M059J (cell line): ENCODE measurements around the gene ADAM8. TPM values are rescaled to one million over a fixed set of nuclear protein-coding genes. Genes with fewer than 3 reads are reported as not detected.
"Not testable (repeated sequence)": the region's sequence is repeated elsewhere in the genome, so short reads cannot be mapped to it uniquely, and the experiment has no call there.

Experiments
- DNase-seq: peaks from one replicate; pipeline ENCODE4 v3.0.0-alpha.2; 2012; ENCODE audit warnings: low read depth
- total RNA-seq: library from RNA; depleted of rRNA; stranded (reverse); fragments of >200 nt; shearing (Covaris generic); gene quantifications from 2 replicates; pipeline ENCODE4 v1.2.3, GENCODE V29; 2014

The ADAM8 gene
- total RNA-seq, 1 experiment from 2014 or later = 1.3 TPM

- DNase-seq = no peak
Measured at GRCh38 chr10:133231244-133231945, 45.3 kb downstream of the ADAM8 start.

DNA sequence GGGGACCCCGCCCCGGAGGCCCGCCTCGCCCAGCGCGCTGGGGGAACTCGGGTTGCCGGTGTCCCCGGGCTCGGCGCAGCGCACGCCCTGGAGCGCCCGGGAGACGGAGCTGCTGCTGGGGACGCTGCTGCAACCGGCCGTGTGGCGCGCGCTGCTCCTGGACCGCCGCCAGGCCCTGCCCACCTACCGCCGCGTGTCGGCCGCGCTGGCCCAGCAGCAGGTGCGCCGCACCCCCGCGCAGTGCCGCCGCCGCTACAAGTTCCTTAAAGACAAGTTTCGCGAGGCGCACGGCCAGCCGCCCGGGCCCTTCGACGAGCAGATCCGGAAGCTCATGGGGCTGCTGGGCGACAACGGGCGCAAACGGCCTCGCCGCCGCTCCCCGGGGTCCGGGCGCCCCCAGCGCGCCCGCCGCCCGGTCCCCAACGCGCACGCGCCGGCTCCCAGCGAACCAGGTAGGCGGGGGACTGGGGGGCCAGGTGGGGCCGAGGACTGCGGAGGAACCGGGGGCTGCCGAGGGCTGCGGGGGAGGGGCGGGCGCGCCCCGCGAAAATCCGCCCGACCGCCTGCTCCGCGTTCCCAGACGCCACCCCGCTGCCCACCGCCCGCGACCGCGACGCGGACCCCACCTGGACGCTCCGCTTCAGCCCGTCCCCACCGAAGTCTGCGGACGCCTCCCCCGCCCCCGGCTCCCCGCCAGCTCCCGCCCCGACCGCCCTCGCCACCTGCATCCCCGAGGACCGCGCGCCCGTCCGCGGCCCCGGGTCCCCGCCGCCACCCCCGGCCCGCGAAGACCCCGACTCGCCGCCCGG lies 46.1 kb downstream of the ADAM8 start:
- no peak for DNase-seq

DNA sequence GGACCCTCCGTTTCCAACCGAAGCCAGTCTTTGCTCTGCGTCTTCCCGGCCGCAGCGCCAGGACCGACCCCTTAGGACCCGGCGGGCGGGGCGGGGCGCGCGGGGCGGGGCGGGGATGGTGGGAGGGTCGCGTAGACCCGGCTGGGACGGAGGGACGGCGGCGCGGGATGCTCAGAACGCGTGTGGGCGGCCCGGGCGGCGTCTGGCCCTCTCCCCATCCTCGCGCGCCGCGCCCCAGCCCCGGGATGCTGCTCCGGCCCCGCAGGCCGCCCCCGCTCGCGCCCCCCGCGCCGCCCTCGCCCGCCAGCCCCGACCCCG lies 46.7 kb downstream of the ADAM8 start, which contains the start of gene UTF1:
TSS of gene UTF1 (plus strand) at position 174 of the 318 bp plus-strand sequence. CDS start at position 246, 72 bp downstream.
- DNase-seq = no peak

DNA sequence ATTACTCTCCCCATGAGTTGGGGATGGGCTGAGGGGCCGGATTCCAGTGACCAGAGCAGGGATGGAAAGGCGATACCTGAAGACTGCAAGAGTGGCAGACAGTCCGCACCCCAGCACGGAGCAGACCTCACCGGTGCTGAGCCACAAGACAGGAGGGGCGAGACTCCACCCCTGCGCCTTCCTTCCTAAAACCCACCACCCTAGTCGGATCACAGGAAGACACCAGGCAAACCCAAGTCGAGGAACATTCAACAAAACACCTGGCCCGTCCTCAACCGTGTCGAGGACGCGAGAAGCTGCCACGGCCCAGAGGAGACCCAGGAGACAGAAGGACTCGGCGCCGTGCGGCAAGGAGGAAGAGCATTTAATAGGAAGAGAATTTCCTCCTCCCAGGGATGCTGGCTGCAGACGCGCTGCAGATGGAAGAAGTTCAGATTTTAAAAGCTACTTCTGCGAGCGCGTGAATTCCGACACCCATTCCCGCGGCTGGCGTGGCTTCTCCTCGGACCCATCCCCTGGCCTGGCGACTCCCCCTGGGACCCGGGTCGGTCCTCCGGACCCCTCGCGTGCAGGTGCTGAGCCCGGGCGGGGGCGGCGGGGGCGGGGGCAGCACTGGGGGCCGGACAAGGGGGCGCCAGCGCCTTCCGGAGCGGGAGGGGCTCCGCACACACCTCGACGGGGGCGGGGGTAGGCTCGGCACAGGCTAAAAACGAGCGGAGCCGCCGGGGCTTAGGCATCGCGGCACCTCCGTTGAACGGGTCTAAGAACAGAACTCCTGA lies 47.2 kb downstream of the ADAM8 start:
- no peak for DNase-seq

GRCh38 chr10:133227256-133227655 lies 49.4 kb downstream of the ADAM8 start:
- no peak for DNase-seq

- no peak for DNase-seq
Measured at GRCh38 chr10:133226251-133226808, 50.3 kb downstream of the ADAM8 start.

DNA sequence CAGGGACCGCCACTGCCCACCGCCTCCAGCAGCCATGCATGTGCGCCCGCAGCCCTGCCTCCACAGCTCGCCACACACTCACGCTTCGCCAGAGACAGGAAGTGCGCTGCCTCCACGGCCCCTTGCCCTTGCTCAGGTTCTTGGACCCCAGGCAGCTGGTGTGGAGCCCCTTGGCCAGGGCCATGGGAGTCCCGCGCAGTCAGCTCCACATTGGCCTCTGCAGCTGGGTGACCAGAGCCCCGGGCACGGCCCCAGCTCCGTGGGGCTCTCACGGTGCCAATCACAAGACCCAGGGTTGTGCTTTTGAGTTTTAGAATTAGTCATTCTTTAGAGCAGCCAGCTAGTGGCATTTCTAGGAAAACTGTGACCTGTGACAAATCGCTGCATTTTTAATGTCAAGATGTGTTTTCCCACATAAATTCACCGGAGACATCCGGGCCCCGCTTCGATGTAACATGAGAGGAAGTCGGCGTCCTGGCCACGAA lies 50.9 kb downstream of the ADAM8 start:
- peak; percentile 52 for DNase-seq

DNA sequence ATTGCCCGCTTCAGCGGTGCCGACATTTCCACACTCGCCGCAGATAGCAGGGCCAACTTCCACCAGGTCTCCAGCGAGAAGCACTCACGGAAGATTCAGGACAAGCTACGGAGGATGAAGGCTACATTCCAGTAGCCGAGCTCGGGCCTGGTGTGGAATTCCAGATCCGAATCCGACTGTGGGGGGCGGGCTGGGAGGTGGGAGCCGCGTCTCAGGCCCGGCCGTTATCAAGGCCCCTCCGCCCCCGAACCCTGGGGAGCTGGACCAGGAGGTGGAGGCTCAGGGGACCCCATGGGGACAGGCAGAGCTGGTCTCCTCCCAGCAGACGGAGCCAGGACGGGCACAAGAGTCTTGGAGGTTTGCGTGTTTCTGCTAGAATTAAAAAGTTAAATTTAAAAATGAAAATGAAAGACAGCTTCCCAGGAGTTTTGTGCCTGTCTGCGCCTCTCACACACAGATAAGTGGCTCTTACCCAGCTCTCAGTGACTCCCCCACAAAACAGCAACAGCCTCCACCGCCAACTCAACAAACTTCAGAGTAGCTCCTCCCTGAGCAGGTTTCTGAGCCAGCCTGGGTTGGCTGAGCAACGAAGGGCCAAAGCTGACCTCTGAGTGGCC lies 51.8 kb downstream of the ADAM8 start:
- DNase-seq = no peak

DNA sequence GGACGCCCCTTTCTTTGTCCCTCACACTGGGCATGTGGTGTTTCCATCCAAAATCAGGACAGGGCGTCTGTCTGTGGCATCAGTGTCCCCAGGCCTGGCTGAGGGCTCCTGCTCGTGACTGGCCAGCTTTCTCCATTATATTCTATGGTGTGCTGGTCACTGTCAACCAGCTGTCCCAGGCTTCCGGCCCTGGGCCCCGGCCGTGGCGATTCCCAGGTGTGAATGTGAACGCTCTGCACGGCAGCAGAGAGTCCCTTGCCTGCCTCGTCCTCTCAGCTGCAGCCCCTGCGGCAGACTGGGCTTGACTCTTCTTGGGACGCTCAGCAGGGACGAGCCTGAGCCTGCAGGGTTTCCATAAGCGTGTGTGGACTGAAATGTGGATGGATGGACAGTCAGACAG lies 52.6 kb downstream of the ADAM8 start:
- DNase-seq = no peak

GRCh38 chr10:133221756-133222155 lies 54.9 kb downstream of the ADAM8 start:
- DNase-seq = not testable (repeated sequence)

DNA sequence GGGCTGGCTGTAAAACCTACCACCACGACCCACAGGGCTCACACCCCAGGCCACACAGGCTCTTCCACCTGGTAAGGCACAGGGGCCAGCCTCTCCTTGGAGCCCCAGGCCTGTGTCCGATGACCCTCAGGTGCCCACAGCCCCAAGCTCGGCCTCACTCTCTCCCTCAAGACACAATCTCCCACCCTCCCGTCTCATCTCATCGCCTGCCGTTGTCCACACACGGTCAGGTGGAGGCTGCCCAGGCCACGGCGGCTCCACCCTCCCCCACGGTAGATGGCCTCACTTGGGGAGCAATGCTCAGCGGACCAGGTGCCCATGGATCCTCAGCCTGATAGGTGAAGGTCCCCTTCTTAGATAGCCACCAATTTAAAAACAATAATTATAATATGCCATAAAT lies 55.3 kb downstream of the ADAM8 start:
- DNase-seq = no peak

DNA sequence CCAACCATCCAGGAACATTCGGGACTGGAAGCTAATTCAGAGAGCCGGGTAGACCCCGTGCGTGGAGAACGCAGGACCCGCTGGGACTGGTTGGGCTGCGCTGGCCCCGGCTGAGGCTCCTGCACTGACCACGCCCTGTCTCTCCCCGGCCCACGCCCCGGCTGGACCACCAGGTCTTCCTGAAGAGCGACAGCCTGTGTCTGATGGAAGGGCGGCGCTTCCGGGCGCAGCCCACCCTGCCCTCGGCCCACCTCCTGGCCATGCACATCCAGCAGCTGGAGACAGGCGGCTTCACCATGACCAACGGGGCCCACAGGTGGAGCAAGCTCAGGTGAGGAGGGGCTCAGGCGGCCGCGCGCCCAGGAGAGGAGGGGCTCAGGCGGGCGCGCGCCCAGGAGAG lies 56.9 kb downstream of the ADAM8 start:
- no peak for DNase-seq

GRCh38 chr10:133218891-133219290 lies 57.8 kb downstream of the ADAM8 start:
- no peak for DNase-seq

DNA sequence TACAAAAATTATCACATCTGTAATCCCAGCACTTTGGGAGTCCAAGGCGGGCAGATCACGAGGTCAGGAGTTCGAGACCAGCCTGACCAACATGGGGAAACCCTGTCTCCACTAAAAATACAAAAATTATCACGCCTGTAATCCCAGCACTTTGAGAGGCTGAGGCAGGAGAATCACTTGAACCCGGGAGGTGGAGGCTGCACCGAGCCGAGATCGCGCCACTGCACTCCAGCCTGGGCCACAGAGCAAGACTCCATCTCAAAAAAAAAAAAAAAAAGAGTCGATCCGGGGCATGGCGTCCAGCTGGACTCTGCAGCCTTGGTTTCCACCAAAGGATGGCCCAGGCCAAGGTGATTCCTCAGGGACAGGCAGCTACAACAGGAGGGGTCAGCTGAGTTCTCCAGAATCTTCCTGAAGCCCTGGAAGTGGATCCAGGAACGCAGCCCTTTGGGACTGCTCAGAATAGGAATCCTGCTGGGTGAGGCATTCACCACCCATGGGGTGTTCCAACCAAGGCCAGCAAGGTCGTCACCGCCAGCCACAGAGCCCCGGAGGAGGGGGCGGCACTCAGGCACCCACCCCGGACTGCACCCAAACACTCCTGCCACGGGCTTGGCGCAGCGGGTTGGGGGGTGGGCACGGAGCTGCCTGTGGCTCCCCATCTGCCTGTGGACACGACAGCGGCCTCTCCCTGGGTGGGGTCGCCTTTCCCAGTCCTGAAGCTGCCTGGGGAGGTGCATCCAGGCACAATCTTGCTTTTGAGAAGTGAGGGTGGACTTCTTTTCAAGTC lies 58.7 kb downstream of the ADAM8 start:
- no peak for DNase-seq

GRCh38 chr10:133216776-133217175 lies 59.9 kb downstream of the ADAM8 start:
- no peak for DNase-seq

DNA sequence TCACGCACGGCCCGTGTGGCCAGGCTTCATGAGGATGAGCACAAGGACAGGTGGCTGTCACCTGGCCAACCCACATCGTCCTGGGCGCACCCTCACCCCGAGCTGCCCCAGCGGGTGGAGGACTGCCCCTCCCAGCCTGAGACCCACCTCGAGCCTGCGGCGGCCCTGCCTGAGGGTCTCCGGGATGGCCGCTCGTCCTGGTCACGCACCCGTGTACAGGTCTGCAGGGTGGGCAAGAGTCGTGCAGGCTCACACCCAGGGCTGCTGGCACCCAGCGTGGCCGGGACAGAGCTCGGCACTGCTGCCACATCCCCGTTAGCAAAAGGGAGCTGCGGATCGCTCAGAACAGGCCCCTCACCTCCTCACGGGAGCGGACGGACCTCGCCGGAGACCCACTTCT lies 61.1 kb downstream of the ADAM8 start:
- DNase-seq = no peak

DNA sequence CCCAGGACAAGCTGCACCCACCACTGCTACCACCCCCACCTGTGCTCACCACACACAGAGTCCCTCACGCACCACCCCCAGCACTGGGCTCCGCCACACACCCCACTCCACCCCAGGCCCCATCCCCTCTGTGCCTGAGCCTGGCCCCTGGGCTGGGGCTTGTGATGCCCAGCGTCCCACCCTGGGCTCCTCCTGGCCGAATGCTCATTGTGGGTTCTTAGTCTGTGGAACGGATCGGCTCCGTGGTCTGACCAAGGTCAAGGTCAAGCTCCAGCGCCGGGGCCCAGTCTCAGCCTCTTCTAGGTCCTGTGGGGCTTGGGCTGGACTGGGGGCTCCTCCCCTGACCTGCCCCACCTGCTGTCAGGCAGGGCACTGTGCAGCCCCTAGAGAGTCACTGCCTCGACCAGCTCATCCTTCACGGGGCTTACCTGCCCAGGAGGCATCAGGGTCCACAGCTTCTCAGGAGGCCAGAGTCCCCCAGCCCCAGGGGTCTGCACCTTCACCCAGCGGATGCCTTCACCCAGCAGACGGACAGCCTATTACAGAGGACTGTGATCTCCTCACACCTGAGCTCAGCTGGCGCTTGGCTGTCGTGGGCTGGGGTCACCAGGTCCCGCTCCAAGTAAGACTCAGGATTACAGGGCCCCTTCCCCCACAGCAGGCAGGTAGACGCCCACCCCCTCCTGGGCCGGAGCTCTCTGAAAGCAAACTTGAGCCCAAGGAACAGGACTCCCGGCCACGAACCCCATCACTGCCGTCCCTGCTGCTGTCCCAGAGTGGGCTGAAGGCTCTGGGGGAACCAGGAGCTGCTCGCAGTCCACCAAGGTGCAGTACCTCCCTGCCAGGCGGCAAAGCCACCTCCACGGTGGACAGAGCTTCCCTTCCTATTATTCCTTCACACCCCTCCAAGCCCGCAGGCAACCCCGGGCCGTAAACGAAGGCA lies 61.9 kb downstream of the ADAM8 start:
- DNase-seq = no peak

GRCh38 chr10:133213641-133214467 lies 62.8 kb downstream of the ADAM8 start:
- no peak for DNase-seq
